NCI-H82 treated with DMSO at 0.1 percent for 48 hours (cell line): ENCODE measurements around the gene LCE7A.

Source experiments
- DNase-seq: peaks from one replicate; lab custom pipeline; 2025; ENCODE audit not compliant: unreplicated experiment; lab: John Stamatoyannopoulos, UW

LCE7A gene

DNA sequence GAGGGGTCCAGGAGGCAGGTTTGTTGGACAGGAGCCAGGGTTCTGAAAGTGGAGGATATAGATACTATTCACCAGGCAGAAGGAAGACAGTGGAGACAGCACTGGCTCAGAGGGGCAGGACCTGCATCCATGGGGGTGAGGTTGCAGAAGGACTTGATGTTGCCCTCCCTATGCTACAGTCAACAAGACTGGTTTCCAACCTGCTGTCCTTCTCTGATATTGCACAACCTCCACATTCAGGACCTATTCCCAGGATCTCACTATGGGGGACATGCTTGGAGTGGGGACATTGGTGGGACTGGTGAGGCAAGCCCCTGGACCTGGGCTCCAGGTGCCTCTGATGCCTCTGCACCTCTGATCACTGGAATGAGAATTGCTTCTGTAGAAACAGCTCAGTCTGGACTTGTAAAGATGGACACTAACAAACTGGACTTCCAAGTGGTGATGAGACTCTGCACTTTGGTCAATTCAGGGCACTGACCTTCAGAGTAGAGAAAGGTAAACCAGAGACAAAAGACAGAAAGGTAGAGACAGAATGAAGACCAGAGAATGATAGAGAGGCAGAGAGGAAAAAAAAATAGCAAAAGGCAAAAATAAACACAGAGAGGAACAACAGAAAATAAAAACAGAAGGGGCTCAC is 19.9 kb downstream of the LCE7A start:
- no peak for DNase-seq

GRCh38 chr1:152880316-152880715 is 20.5 kb downstream of the LCE7A start:
- DNase-seq, result no peak

GRCh38 chr1:152880907-152881306 is 21.1 kb downstream of the LCE7A start:
- DNase-seq, result no peak

DNA sequence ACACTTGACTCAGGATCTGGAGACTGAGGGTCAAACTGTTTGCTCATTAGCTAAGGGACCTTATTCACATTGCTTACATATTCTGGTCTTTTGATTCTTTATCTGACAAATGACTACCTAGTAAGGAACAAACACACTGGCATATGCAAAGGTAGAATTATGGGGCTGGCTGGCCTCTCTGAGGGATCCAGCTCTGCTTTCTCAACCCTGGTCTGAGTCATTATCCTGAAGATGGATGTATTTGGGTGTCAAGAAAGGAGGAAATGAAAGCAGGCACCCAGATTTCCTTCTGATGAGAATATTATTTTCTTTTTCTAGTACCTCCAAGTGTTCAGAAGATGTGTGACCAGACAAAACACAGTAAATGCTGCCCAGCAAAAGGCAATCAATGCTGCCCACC is 24.3 kb downstream of the LCE7A start:
- no peak for DNase-seq

DNA sequence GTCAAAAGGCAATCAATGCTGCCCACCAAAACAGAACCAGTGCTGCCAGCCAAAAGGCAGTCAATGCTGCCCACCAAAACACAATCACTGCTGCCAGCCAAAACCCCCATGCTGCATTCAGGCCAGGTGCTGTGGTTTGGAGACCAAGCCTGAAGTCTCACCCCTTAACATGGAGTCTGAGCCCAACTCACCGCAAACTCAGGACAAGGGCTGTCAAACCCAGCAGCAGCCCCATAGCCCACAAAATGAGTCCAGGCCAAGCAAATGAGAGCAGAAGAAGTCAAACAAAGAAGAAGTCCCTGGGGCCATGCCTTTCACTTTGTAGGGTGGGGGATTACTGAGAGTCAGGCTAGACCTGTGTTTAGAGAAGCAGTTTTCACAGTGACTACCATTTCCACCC is 24.7 kb downstream of the LCE7A start:
- no peak for DNase-seq

DNA sequence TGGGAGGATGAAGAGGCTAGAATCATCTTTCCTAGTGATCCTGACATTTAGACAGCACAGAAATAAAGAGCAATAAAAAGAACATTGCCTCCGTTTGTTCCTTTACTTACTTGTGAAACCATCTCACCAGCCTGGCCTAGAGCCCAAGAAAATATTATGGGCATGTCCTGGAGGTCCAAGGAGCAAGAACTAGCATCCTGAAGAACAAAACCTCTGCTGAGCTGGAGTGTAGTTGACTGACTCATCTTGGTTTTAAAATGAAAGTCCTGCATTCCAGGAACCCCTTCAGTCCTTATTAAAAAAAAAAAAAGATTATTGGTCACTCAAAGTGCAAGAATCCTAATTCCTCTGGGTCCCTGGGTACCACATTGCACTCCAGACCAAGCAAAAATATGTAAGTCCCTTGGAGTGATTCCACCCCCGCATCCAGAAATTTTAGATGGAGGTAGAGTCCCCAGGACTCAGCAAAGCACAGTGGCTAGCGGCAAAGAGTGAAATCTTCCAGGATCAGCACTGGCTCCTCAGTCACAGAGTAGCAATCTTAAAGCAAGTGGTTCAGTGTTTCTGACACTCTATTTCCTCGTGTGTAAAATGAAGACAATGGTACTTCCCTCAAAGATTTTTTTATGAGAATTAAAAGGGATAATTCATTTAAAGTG is 25.3 kb downstream of the LCE7A start:
- DNase-seq, result no peak

DNA sequence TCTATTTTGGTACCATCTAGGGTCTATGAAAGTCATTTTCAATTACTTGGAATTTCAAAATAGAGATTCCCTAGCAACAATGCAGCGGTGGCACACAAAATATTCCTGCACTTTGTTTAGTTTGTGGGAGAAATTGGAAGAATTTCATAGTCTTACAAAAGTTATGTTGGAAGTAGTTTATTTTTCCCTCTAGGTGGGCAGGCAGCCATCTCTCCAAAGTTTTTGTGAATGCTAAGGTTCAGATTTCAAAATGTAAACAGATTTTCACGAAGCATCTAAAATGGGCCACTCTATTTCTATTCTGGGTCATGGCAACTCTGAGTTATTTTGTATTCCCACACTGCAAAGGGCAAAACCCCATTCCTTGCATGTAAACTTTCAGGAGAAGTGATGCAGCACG is 26.3 kb downstream of the LCE7A start:
- DNase-seq, result no peak

- DNase-seq, result no peak
Measured at GRCh38 chr1:152886758-152887409, 27.1 kb downstream of the LCE7A start.

GRCh38 chr1:152888126-152888525 is 28.3 kb downstream of the LCE7A start:
- no peak for DNase-seq

- no peak for DNase-seq
Measured at GRCh38 chr1:152899027-152899426, 39.2 kb downstream of the LCE7A start.

GRCh38 chr1:152899883-152900282 is 40.1 kb downstream of the LCE7A start:
- no peak for DNase-seq

GRCh38 chr1:152901631-152902030 is 41.8 kb downstream of the LCE7A start:
- DNase-seq, result no peak

- no peak for DNase-seq
Measured at GRCh38 chr1:152902636-152903035, 42.8 kb downstream of the LCE7A start.

GRCh38 chr1:152904688-152905440 is 45.1 kb downstream of the LCE7A start:
- DNase-seq, result no peak

GRCh38 chr1:152906023-152906565 is 46.3 kb downstream of the LCE7A start:
- no peak for DNase-seq

DNA sequence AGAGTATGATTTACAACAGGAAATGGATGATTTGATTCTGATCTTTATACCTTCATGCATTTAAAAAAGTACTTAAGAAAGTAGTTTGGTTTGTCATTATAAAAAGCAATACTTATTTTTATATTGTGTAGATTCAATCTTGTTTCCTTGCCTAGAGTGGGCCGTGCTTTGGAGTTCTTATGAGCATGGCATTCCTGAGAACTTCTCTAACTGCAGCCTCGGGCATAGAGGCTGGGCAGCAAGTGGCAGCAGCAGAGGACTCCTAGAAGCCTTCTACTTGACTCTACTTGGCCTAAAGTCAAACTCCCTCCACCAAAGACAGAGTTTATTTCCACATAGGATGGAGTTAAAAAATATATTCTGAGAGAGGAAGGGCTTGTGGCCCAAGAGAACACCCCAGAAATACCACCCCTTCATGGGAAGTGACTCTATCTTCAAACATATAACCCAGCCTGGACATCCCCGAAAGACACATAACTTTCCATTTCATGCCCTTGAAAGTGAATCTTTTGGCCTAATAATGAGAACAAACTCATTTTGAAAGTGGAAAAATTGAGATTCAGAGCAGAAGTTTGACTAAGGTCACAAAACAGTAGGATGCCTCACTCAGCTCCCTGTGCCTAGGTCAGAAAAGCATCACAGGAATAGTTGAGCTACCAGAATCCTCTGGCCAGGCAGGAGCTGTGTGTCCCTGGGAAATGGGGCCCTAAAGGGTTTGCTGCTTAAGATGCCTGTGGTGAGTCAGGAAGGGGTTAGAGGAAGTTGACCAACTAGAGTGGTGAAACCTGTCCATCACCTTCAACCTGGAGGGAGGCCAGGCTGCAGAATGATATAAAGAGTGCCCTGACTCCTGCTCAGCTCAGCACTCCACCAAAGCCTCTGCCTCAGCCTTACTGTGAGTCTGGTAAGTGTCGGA is 48.1 kb downstream of the LCE7A start, which contains the start of gene IVL:
Gene IVL, plus strand, starts transcription at position 861 of the 916 bp plus-strand sequence. CDS start 1,252 bp downstream, outside the sequence.
- no peak for DNase-seq

- no peak for DNase-seq
Measured at GRCh38 chr1:152909206-152909605, 49.4 kb downstream of the LCE7A start.
